Measurements from ENCODE around the gene HOXC4.
"Not testable (repeated sequence)": the region's sequence is repeated elsewhere in the genome, so short reads cannot be mapped to it uniquely, and the experiment has no call there.

DNA sequence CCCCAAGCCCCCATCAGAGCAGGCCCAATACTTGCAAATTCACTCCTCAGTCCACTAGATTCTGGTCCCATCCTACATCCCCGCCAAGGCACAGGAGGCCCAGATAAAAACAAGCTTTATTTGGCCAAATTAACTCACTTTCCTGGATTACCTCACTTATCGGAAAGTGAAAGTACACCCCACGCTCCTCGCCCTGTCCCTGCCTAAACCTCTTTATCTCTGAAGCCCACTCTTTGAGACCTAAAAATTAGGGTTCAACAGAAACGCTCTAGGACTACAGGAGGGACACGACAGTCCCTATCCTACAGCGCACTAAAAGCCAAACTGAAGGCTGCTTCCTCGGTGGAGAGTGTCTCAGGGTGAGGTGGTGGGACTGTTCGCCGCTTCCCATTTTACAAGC lies 24.2 kb downstream of the HOXC4 start:
- not testable (repeated sequence) for TF ChIP-seq POLR2A (IDR thresholded peaks at IDR 0.05)
- TF ChIP-seq, protein P1, sequence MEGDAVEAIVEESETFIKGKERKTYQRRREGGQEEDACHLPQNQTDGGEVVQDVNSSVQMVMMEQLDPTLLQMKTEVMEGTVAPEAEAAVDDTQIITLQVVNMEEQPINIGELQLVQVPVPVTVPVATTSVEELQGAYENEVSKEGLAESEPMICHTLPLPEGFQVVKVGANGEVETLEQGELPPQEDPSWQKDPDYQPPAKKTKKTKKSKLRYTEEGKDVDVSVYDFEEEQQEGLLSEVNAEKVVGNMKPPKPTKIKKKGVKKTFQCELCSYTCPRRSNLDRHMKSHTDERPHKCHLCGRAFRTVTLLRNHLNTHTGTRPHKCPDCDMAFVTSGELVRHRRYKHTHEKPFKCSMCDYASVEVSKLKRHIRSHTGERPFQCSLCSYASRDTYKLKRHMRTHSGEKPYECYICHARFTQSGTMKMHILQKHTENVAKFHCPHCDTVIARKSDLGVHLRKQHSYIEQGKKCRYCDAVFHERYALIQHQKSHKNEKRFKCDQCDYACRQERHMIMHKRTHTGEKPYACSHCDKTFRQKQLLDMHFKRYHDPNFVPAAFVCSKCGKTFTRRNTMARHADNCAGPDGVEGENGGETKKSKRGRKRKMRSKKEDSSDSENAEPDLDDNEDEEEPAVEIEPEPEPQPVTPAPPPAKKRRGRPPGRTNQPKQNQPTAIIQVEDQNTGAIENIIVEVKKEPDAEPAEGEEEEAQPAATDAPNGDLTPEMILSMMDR (IDR thresholded peaks at IDR 0.05): not testable (repeated sequence)
